Gastrocnemius medialis (tissue), 4 donors: ENCODE results near the gene FAM227A. TPM values are rescaled to one million over a fixed set of nuclear protein-coding genes. Genes with fewer than 3 reads are reported as not detected.

Experiments used
- ATAC-seq, 2 donors: fragments of 150-250 bp; one replicate each; pipeline ENCODE4 v1.9.1; 2016
- DNase-seq, 2 donors: peaks; one replicate each; pipeline ENCODE4 v3.0.0-alpha.2; 2019
- H3K27ac ChIP-seq, 4 donors: fragments of 200-600 bp; sonication (generic); 1 replicate in 1 of 4; 2 replicates in 3 of 4; pipeline ENCODE4 v1.5.1; 2016 to 2018; ENCODE audit warnings: mild to moderate bottlenecking in 2 of 4, moderate library complexity in 1 of 4
- H3K27me3 ChIP-seq, 3 donors: fragments of 200-600 bp; sonication (generic) in 2 of 3; 1 replicate in 1 of 3; 2 replicates in 2 of 3; pipeline versions ENCODE4 v1.5.1 to v1.6.0; 2016 to 2019; ENCODE audit warnings: mild to moderate bottlenecking in 1 of 3, moderate library complexity in 1 of 3
- H3K36me3 ChIP-seq, 2 donors: fragments of 200-600 bp; sonication (generic) in 1 of 2; one replicate each; pipeline ENCODE4 v1.5.1; 2017 to 2018
- H3K4me1 ChIP-seq, 2 donors: fragments of 200-600 bp; sonication (generic) in 1 of 2; one replicate each; pipeline ENCODE4 v1.5.1; 2016 to 2017; ENCODE audit warnings: mild to moderate bottlenecking in 2 of 2
- H3K4me3 ChIP-seq, 4 donors: fragments of 200-600 bp; sonication (generic) in 3 of 4; 1 replicate in 1 of 4; 2 replicates in 3 of 4; pipeline ENCODE4 v1.5.1; 2016 to 2019; ENCODE audit warnings: mild to moderate bottlenecking in 2 of 4
- H3K9me3 ChIP-seq, 3 donors: fragments of 200-600 bp; sonication (generic) in 2 of 3; 1 replicate in 1 of 3; 2 replicates in 2 of 3; pipeline ENCODE4 v1.5.1; 2016 to 2019
- POLR2A ChIP-seq, 2 donors: fragments of 450-650 bp; IDR thresholded peaks; one replicate each; pipeline ENCODE4 v1.6.1; 2017; ENCODE audit warnings: antibody characterized with exemption in 2 of 2, mild to moderate bottlenecking in 2 of 2, moderate library complexity in 2 of 2
- in situ Hi-C, 4 donors: fragments of 200-750 bp; cut with MboI; loops; one replicate each; pipeline versions ENCODE4 v1.15.0 to v1.8.0; 2017; ENCODE audit warnings: low sequenced_read_pairs in 4 of 4
- intact Hi-C: fragments of 100-400 bp; cut with DNase I; formaldehyde crosslinking; loops from one replicate; pipeline ENCODE4 v1.15.1; 2023; ENCODE audit warnings: low total_unique reads
- total RNA-seq, 4 donors: library from RNA; depleted of rRNA; stranded (reverse); fragments of >200 nt; gene quantifications; one replicate each; pipeline versions ENCODE4 v1.1.0 to v1.2.3, GENCODE V29; 2016
- TF ChIP-seq, protein P1 (sequence below), 5 experiments: fragments of 450-650 bp in 3 of 5; fragments of 200-600 bp in 2 of 5; sonication (generic) in 2 of 5; IDR thresholded peaks in 4 of 5; conservative IDR thresholded peaks in 1 of 5; 1 replicate in 4 of 5; 2 replicates in 1 of 5; pipeline ENCODE4 v1.5.1; 2016 to 2019; ENCODE audit warnings: antibody characterized with exemption in 5 of 5, mild to moderate bottlenecking in 3 of 5, moderate library complexity in 3 of 5

Gene FAM227A
- total RNA-seq, 4 donors from 2014 or later: 0.02 TPM; not detected in 3

DNA sequence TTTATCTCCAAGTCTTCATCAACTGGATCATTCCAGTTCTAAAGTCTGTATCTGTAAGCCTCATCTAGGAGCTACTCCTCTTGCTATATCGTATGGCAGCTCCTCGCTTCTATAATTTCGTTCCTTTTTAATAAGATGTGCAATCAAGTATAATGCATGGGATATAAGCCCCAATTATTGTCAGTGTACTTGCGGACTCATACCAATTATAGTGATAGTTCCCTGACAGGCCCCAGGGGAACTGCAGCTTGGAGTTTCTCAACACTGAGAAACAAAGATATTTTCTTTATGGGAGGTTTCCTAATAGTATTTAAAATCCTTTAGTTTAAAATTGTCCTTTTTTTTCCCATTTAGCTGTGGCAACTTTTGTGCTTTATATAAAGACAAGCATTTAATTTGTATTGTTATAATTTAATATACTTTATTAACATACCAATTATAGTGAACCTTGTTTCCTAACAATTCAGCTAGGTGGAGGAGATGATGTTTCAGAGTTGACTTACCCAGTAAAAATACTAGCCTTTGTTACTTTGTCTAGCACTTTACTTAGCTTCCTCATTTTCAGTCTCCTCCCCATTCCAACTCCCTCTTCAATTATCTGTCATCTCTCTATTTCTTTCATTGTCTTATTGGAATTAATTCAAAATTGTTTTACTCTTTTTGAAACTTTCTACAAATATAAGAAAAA lies 124.8 kb downstream of the FAM227A start:
- H3K4me3 ChIP-seq: no peak overlapping the region
- H3K9me3 ChIP-seq: no peaks in the 10 kb centered on the region
- no peak overlapping the region for H3K27ac ChIP-seq
- H3K27me3 ChIP-seq: no peaks in the 10 kb centered on the region
- TF ChIP-seq, protein P1, sequence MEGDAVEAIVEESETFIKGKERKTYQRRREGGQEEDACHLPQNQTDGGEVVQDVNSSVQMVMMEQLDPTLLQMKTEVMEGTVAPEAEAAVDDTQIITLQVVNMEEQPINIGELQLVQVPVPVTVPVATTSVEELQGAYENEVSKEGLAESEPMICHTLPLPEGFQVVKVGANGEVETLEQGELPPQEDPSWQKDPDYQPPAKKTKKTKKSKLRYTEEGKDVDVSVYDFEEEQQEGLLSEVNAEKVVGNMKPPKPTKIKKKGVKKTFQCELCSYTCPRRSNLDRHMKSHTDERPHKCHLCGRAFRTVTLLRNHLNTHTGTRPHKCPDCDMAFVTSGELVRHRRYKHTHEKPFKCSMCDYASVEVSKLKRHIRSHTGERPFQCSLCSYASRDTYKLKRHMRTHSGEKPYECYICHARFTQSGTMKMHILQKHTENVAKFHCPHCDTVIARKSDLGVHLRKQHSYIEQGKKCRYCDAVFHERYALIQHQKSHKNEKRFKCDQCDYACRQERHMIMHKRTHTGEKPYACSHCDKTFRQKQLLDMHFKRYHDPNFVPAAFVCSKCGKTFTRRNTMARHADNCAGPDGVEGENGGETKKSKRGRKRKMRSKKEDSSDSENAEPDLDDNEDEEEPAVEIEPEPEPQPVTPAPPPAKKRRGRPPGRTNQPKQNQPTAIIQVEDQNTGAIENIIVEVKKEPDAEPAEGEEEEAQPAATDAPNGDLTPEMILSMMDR (IDR thresholded peaks at IDR 0.05 in 4 of 5, conservative IDR thresholded peaks at IDR 0.05 in 1 of 5): no peak
- TF ChIP-seq POLR2A (IDR thresholded peaks at IDR 0.05): no peak
- intact Hi-C loops (no loop called here), in situ Hi-C loops (no loop called here)
- no peak for DNase-seq
- no peaks in the 10 kb centered on the region for H3K4me1 ChIP-seq
- no peaks in the 10 kb centered on the region for H3K36me3 ChIP-seq
- ATAC-seq: no peak

Other genes with a start within 250 kb of the FAM227A start
- gene KCNJ4, start 201.2 kb downstream of the FAM227A start, total RNA-seq: not detected
- gene KDELR3, start 188.3 kb downstream of the FAM227A start, total RNA-seq: 1 to 10 TPM in 2 of 4 donors, under 1 TPM in 1, not detected in 1; 0.34 to 2.0 (median 1.3) TPM
- gene DDX17, start 150.1 kb downstream of the FAM227A start, total RNA-seq: 100 to 1,000 TPM; 108 to 329 (median 206) TPM
- gene DMC1, start 86.2 kb downstream of the FAM227A start, total RNA-seq: under 1 TPM in 1 of 4 donors, not detected in 3; 0.18 TPM
- 10 to 100 TPM in 2 of 4 donors, 1 to 10 TPM in 2; 8.0 to 15.7 (median 12.6) TPM for gene CBY1, start 246 bp upstream of the FAM227A start, total RNA-seq
- gene TOMM22, start 25.6 kb upstream of the FAM227A start, total RNA-seq: 10 to 100 TPM; 37.1 to 47.1 (median 46.3) TPM
- 10 to 100 TPM; 25.1 to 50.5 (median 42.4) TPM for gene JOSD1, start 44.6 kb upstream of the FAM227A start, total RNA-seq
- gene GTPBP1, start 49.6 kb upstream of the FAM227A start, total RNA-seq: 100 to 1,000 TPM in 1 of 4 donors, 10 to 100 TPM in 3; 27.7 to 124 (median 36.0) TPM
- 100 to 1,000 TPM; 177 to 423 (median 312) TPM for gene SUN2, start 99.6 kb upstream of the FAM227A start, total RNA-seq
- 1 to 10 TPM; 5.7 to 7.2 (median 6.7) TPM for gene DNAL4, start 137.8 kb upstream of the FAM227A start, total RNA-seq
- 1 to 10 TPM in 1 of 4 donors, under 1 TPM in 3; 0.25 to 5.0 (median 0.73) TPM for gene NPTXR, start 187.6 kb upstream of the FAM227A start, total RNA-seq
- 10 to 100 TPM in 3 of 4 donors, 1 to 10 TPM in 1; 8.4 to 21.5 (median 17.7) TPM for gene CBX6, start 215.8 kb upstream of the FAM227A start, total RNA-seq